Activated T-cell treated with anti-CD3 and anti-CD28 coated beads, Interleukin-2, amount 50 U/mL, for 4 hours (primary cell): ENCODE results near the gene ATOX1. TPM values are rescaled to one million over a fixed set of nuclear protein-coding genes. Genes with fewer than 3 reads are reported as not detected.

Source experiments
- ATAC-seq, 2 donors: fragments of 200-7000 bp; cut with Tn5 transposase; one replicate each; pipeline ENCODE4 v1.10.0; 2021
- DNase-seq: peaks from one replicate; pipeline ENCODE4 v3.0.0-alpha.2; 2020
- H3K27me3 Mint-ChIP-seq: one replicate; pipeline ENCODE4 v1.8.0; 2021; ENCODE audit warnings: low read depth, mixed read lengths
- H3K36me3 Mint-ChIP-seq: one replicate; pipeline ENCODE4 v1.8.0; 2022; ENCODE audit warnings: mixed read lengths; ENCODE audit not compliant: insufficient read depth
- H3K4me1 Mint-ChIP-seq: one replicate; pipeline ENCODE4 v1.8.0; 2021; ENCODE audit warnings: low read depth, mixed read lengths
- H3K4me3 Mint-ChIP-seq: one replicate; pipeline ENCODE4 v1.8.0; 2021; ENCODE audit warnings: mild to moderate bottlenecking, moderate library complexity, mixed read lengths
- H3K9me3 Mint-ChIP-seq: one replicate; pipeline ENCODE4 v1.8.0; 2021; ENCODE audit warnings: mixed read lengths
- total RNA-seq, 3 donors: library from RNA; stranded (reverse); gene quantifications; one replicate each; pipeline ENCODE4 v1.2.1, GENCODE V29; 2021

Gene ATOX1
- total RNA-seq, 3 donors from 2014 or later: 89.0 to 94.3 (median 91.7) TPM

DNA sequence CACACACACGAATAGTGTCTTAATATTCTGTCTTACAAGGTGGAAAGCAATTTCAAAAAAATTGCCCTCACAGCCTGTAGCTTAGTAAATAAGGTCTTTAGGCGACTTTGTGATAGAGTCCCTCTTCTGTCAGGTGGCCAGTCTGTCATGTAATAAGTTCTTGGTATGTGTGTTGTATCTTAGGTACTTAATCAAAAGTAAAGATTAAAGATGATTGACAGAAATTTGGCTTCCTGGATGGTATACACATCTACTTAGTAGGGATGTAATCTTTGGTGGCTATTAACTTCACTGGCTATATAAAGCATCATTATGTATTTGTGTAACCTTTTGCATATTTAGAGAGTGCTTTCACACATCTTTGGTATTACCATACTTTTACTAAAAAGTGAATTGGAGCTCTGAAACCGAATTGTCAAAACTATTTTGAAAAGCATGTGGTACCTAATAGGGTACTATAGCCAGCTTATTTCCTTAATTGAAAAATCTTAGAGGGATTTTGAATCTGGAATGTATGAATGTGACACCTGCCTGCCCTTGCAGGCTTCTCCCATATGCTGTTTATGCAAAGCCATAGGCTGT, 16.7 kb upstream of the ATOX1 start:
- Mint-ChIP-seq H3K4me1 (peaks cover 66% of the 10 kb centered on the region), H3K4me3 (peak overlapping the region; percentile 88), H3K36me3 (peaks cover 56% of the 10 kb centered on the region), H3K27me3 (no peaks in the 10 kb centered on the region), H3K9me3 (no peaks in the 10 kb centered on the region)
- DNase-seq: no peak
- no peak for ATAC-seq

DNA sequence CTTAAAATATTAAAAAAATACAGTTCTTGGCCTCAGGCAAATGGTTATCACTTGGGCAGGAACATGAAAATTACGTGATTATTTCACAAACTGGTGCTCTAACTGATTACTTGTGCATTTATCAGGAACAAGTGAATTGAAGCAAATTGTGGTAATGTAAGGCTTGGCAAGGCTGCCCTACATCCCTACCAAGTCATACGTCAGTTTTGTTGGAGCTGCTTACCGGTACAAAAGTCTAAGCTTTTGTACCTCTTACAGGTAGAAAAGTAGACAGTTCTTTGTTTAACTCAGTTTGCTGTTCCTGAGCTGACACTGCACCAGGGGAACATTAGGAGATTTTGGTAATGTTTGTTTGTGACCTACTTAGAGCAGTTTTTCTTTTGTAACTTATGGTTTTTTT, 15.5 kb upstream of the ATOX1 start:
- ATAC-seq: no peak
- Mint-ChIP-seq H3K4me3 (peak overlapping the region; percentile 88), H3K4me1 (peaks cover 57% of the 10 kb centered on the region), H3K9me3 (no peaks in the 10 kb centered on the region), H3K36me3 (peaks cover 46% of the 10 kb centered on the region), H3K27me3 (no peaks in the 10 kb centered on the region)
- DNase-seq: no peak

DNA sequence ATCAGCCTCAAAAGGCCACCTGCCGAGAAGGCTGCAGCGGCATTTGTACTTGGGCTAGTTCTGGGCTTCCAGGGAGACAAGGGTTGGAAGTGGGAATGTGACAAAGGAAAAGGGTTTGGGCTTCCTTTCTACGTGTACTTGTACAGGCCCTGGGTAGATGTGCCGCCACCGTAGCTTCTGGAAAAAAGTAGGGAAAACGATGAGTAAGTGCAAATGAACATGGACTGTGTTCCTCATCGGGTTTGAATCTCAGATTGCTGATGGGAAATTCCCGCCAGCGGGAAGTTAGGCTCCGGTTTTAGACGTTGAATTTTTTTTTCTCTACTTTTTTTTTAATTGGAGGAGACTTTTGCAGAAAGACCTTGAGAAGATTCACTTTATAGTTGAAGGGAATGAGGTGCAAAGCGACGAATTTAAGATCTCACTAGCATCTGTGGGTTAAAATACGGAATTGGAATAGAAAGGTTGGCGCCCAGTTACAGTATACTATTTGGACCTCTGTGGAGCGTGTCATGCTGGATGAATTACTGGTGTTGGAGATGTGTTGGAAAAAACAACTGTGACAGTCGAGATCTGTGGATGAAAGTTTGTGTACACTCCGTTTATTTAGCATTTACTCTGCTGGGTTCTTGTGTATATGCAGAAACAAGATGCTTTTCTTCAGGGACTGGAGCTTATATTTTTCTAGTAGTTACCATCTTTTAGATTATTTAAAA, 14.6 kb upstream of the ATOX1 start:
- Mint-ChIP-seq H3K9me3 (no peaks in the 10 kb centered on the region), H3K4me1 (peaks cover 50% of the 10 kb centered on the region), H3K4me3 (peak overlapping the region; percentile 88), H3K27me3 (no peaks in the 10 kb centered on the region), H3K36me3 (peaks cover 43% of the 10 kb centered on the region)
- DNase-seq: no peak
- ATAC-seq: no peak

DNA sequence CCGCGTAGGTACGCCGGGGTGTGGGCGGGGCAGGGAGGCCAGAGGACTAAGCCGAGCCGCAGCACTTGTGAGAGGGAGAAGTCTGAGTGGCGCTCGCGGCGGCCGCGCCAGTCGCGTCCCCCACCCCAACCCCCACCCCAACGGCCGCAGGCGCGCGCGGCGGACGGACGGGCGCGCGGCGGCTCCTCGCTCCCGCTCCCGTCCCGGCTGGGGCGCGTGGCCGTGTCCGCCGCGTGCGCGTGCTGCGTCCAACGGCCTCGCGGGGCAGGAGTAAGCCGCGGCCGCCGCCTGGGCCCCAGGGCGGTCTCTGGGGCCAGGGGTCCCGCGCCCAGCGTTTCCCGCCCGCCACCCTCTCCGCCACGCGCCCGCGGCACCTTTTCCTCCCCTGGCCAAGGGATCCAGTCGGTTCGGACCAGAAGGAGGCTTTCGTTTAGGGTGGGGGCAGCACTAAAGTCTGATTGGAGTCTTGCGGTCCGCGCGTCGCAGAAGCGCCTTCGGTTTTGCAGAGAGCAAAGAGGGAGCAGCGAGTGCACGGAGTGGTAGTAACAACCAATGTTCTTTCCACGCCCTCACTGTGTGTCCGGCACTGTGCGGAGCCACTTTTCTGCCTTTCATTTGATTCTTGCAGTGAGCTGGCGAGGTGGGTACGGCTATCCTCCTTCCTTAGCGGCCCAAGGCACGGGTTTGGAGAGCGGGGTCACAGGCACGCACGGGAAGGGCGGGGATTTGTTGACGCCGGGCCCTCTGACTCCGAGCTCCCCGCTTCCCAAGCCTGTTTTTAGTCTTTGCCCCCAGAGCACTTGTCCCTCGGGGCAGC, 13.8 kb upstream of the ATOX1 start:
- H3K4me3 Mint-ChIP-seq: peak overlapping the region; percentile 88
- no peaks in the 10 kb centered on the region for H3K27me3 Mint-ChIP-seq
- peaks cover 43% of the 10 kb centered on the region for H3K4me1 Mint-ChIP-seq
- DNase-seq (peak; percentile 28), ATAC-seq (peak in 1 of 2 donors; percentile 2)
- H3K9me3 Mint-ChIP-seq: no peaks in the 10 kb centered on the region
- peaks cover 35% of the 10 kb centered on the region for H3K36me3 Mint-ChIP-seq

DNA sequence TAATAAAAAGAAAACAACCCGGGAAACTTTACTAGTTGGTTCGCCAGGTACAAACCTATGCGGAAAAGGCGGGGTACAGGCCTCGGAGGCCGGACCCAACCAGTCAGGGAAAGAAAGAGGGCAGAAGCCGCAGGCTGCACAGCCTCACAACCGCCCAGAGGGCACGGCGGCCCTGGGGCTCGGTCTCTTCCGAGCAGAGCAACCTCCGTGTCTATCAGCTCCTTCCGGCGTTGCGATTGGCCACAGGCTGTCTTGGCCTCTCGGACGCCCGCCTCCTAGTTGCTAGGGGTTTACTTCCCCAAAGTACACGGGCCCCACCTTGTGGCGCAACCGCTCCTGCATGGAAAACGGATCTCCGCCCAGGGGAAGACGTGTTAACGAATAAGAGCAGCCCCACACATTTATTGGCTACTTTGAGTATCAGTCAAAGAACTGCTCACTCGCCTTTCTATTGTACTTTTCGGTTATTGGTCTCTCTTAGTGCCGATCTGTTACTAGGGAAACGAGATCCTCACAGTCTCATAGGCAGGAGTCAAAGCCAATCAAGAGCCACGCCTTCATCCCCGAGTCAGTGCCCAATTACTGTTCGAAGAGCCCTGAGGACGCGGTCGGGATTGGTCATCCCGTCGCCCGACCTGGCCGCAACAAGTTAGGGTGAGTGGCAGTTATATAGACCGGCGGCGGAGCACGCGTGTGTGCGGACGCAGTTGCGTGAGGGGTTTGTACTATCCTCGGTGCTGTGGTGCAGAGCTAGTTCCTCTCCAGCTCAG, 13.0 kb upstream of the ATOX1 start, which contains the start of gene G3BP1:
Gene G3BP1 (plus strand): TSS at position 696 of the 770 bp plus-strand sequence. CDS start 14,667 bp downstream, outside the sequence.
- peak; percentile 80 to 83 for ATAC-seq
- Mint-ChIP-seq H3K36me3 (peaks cover 30% of the 10 kb centered on the region), H3K4me3 (peak within 1 kb of the TSS; percentile 88), H3K27me3 (no peaks in the 10 kb centered on the region), H3K4me1 (peaks cover 37% of the 10 kb centered on the region), H3K9me3 (no peaks in the 10 kb centered on the region)
- DNase-seq: peak; percentile 98

DNA sequence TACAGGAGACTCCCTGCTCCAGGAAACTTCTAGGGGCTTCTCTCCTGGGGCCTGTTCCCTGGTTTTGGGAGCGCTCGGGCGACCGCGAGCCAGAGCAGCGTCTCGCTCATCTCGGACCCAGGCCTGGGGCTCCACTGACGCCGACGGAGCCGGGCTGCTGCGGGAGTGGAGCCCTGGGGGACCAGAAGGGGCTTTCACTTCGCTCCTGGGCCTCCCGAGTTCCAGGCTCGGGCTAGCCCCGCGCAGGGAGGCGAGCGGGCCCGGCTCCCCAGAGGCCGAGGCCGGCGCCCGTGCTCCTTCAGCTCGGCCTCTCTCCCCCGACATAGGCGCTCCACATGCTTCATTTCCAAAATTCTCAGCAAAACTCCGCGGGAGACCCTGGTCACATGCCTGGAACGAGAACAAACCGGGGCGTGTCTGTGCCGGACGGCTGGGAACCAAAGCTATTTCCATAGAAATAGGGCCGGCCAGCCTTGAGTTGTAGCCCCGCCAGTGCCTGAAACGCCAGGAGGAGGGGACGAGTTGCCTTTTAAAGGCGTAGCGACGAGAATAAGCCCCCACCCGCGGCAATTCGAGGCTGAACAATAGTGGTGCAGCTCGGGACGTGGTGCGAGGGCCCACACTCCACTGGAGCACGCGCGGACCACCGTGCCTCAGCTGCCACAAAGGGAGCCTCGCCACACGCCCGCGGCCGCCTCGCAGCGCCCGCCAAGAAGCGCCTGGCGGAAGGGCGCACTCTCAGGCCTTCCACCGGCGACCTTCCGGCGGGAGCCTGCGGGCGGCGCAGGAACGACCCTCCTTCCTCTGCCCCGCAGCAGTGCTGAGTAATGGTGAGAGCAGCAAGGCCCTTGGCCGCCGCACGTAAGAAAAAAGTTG, 12.2 kb upstream of the ATOX1 start:
- peak; percentile 53 for DNase-seq
- H3K36me3 Mint-ChIP-seq: peaks cover 23% of the 10 kb centered on the region
- no peaks in the 10 kb centered on the region for H3K9me3 Mint-ChIP-seq
- no peak overlapping the region for H3K4me3 Mint-ChIP-seq
- H3K27me3 Mint-ChIP-seq: no peaks in the 10 kb centered on the region
- peak; percentile 21 to 30 for ATAC-seq
- H3K4me1 Mint-ChIP-seq: peaks cover 29% of the 10 kb centered on the region

DNA sequence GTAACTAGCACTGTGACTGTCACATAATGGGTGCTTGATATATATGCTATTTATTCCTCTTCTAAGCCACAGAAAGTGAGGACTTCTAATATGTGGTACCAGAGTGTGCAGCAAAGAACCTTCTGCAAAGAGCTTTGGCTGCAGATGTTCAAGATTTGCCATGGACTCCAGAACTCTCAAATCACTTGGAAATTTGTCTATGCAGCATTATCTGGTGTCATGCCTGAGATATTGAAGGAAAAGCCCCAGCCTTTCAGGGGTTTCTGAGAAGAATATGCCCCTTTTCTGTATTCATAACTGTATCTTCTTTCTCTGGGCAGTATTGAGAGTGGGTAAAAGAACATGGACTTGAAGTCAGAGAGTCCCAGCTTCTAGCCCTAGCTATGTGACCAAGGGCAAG, 8.5 kb upstream of the ATOX1 start:
- no peaks in the 10 kb centered on the region for H3K36me3 Mint-ChIP-seq
- no peaks in the 10 kb centered on the region for H3K9me3 Mint-ChIP-seq
- H3K4me3 Mint-ChIP-seq: no peak overlapping the region
- no peaks in the 10 kb centered on the region for H3K27me3 Mint-ChIP-seq
- DNase-seq (no peak), ATAC-seq (no peak)
- H3K4me1 Mint-ChIP-seq: peaks cover 8% of the 10 kb centered on the region

DNA sequence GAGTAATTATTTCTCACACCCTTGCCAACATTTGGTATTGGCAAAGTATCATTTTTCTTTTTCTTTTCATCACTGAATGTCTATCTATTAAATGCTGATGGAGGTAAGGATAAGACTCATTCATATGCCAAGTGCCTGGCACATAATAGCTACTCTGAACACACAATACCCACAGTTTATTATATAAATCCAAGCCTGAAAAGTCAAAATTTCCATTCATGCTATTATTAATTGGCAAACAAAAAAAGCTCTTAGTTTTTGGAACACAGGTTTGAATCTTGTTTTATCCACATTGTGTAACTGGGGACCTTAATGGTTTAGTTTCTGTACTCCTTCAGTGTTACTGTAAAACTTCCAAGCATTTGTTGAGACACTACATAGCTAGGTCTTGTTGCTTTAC, 6.4 kb upstream of the ATOX1 start:
- Mint-ChIP-seq H3K4me3 (no peak overlapping the region), H3K36me3 (no peaks in the 10 kb centered on the region), H3K4me1 (peaks cover 3% of the 10 kb centered on the region), H3K27me3 (no peaks in the 10 kb centered on the region), H3K9me3 (no peaks in the 10 kb centered on the region)
- DNase-seq (no peak), ATAC-seq (no peak)

DNA sequence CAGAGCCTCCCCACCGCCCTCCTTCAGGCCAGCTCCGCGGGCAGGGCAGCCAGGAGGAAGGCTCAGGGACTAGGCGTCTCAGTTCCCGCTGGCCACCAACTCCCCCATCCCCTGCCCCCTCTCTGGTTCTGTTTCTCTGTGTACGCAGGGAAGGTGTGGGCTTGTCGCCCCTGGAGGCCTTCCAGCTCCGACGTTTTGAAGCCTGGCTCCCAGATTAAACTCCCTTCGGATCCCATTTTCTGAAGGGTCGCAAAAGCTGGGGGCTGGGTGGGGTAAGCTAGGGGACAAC, 346 bp downstream of the ATOX1 start:
- DNase-seq: no peak
- peak overlapping the region; percentile 85 for H3K4me3 Mint-ChIP-seq
- no peaks in the 10 kb centered on the region for H3K27me3 Mint-ChIP-seq
- no peaks in the 10 kb centered on the region for H3K9me3 Mint-ChIP-seq
- H3K36me3 Mint-ChIP-seq: peaks cover 7% of the 10 kb centered on the region
- ATAC-seq: peak; percentile 17 to 25
- peaks cover 36% of the 10 kb centered on the region for H3K4me1 Mint-ChIP-seq

DNA sequence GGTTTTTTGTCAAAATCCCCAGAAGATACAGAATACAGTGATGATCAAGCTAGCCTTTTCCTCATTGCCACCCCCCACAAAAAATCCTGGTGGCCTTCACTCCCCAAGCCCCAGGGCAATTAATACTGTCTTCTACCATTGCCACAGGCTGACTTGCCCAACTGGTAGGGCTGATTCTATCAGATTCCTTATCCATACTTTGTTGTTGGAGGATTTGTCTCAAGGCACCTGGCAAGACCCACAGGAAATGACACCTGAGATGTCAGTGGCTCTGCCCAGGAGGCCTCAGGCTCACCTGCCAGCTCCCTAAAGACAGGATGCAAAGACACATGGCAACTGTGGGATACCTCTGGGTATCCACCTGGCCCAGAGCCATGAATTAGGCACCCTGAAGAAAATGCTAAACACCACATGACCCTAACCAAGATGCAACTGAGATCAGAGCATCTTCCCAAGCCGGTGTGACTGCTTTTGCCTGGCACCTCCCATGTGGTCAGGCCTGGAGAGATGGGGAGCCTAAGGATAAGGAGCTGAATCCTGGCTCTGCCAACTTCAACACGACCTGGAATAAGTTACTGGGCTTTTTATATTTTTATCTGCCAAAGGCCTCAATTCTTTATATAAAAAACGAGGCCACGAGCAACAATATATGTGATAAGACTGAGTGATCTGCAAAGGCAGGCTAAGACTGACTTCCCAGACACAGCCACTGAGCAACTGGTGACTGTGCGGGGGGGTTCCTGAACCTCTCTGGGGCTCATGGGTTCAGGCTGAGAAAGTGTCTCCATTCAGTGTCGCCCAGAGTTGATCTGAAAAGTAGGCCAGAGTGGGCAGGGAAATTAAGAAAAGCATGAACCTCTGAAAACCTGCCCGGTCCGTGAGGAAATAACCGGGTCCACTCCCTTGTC, 944 bp downstream of the ATOX1 start:
- no peaks in the 10 kb centered on the region for H3K9me3 Mint-ChIP-seq
- H3K27me3 Mint-ChIP-seq: no peaks in the 10 kb centered on the region
- ATAC-seq: peak; percentile 44 to 49
- peak overlapping the region; percentile 85 for H3K4me3 Mint-ChIP-seq
- peaks cover 11% of the 10 kb centered on the region for H3K36me3 Mint-ChIP-seq
- peaks cover 38% of the 10 kb centered on the region for H3K4me1 Mint-ChIP-seq
- peak; percentile 34 for DNase-seq

DNA sequence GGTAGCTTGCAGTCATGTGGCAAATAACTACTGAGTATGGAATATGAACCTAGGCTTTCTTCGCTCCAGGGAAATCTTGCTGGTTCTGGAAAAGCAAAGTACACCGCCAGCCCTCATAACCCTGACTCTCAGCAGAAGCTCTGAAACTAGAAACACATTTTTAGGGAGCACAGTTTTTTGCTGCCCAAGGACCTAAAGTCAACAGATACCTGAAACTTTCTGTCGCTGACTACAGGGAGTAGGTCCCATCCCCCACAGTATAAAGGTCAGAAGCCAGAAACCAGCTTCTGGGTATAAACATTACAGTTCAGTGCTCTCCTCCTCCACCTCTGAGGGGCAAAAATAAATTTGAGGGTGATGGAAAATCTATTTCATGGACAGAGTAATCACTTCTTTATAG, 3.0 kb downstream of the ATOX1 start:
- Mint-ChIP-seq H3K4me3 (no peak overlapping the region), H3K4me1 (peaks cover 38% of the 10 kb centered on the region), H3K36me3 (peaks cover 11% of the 10 kb centered on the region), H3K27me3 (no peaks in the 10 kb centered on the region), H3K9me3 (no peaks in the 10 kb centered on the region)
- ATAC-seq (no peak), DNase-seq (no peak)

DNA sequence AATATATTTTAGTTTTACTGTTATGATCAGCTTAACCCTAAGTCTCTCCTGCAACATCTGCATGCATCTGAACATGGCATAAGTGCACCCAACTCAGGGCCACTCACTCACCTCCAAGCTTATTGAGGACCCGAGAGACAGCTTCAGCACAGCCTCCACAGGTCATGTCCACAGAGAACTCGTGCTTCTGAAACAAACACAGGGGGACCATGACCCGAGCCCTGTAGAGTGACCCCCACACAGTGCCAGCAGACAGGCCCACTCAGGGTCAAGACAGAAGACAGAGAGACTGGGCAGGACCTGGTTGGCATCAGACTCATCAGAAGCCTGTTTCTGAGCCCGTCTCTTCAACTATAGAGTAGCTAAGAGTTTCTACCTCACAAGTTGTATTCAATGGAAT, 6.8 kb downstream of the ATOX1 start:
- DNase-seq: no peak
- ATAC-seq: no peak
- no peak overlapping the region for H3K4me3 Mint-ChIP-seq
- H3K27me3 Mint-ChIP-seq: no peaks in the 10 kb centered on the region
- no peaks in the 10 kb centered on the region for H3K9me3 Mint-ChIP-seq
- peaks cover 11% of the 10 kb centered on the region for H3K36me3 Mint-ChIP-seq
- peaks cover 34% of the 10 kb centered on the region for H3K4me1 Mint-ChIP-seq

DNA sequence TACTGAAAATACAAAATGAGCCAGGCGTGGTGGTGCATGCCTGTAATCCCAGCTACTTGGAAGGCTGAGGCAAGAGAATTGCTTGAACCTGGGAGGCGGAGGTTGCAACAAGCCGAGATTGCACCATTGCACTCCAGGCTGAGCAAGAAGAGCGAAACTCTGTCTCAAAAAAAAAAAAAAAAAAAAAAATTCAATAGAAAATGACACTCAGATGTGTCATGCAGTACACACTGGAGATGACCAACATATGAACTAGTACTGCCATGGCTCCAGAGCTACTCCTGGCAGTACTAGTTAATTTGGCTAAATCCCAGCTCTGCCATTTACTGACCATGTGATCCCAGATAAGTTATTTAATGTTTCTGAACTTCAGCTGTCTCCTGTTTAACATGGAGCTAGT, 7.3 kb downstream of the ATOX1 start:
- DNase-seq (no peak), ATAC-seq (no peak)
- Mint-ChIP-seq H3K9me3 (no peaks in the 10 kb centered on the region), H3K4me3 (no peak overlapping the region), H3K27me3 (no peaks in the 10 kb centered on the region), H3K4me1 (peaks cover 34% of the 10 kb centered on the region), H3K36me3 (peaks cover 11% of the 10 kb centered on the region)
